Endothelial cell (in vitro differentiated cells): Measurements from ENCODE around the gene FMN1. TPM values are rescaled to one million over a fixed set of nuclear protein-coding genes. Genes with fewer than 3 reads are reported as not detected.

ENCODE experiments used
- DNase-seq: peaks from one replicate; pipeline ENCODE4 v3.0.0; 2021; ENCODE audit warnings: low spot score
- H3K27ac Mint-ChIP-seq: one replicate; pipeline ENCODE4 v1.8.0; 2021; ENCODE audit warnings: mixed read lengths, inconsistent platforms; ENCODE audit not compliant: unreplicated experiment
- H3K27me3 Mint-ChIP-seq: one replicate; pipeline ENCODE4 v1.8.0; 2021; ENCODE audit warnings: mild to moderate bottlenecking, moderate library complexity, mixed read lengths, inconsistent platforms; ENCODE audit not compliant: unreplicated experiment
- H3K36me3 Mint-ChIP-seq: one replicate; pipeline ENCODE4 v1.8.0; 2021; ENCODE audit warnings: mild to moderate bottlenecking, low read depth, mixed read lengths, inconsistent platforms; ENCODE audit not compliant: unreplicated experiment
- H3K4me1 Mint-ChIP-seq: one replicate; pipeline ENCODE4 v1.8.0; 2021; ENCODE audit warnings: mild to moderate bottlenecking, mixed read lengths, inconsistent platforms; ENCODE audit not compliant: unreplicated experiment
- H3K4me3 Mint-ChIP-seq: one replicate; pipeline ENCODE4 v1.8.0; 2021; ENCODE audit warnings: mild to moderate bottlenecking, mixed read lengths, inconsistent platforms; ENCODE audit not compliant: unreplicated experiment
- H3K9me3 Mint-ChIP-seq: one replicate; pipeline ENCODE4 v1.8.0; 2021; ENCODE audit warnings: mixed read lengths, inconsistent platforms; ENCODE audit not compliant: unreplicated experiment
- CTCF ChIP-seq: fragments of 200-600 bp; sonication (generic); IDR thresholded peaks from one replicate; pipeline ENCODE4 v1.5.0; 2021; ENCODE audit warnings: antibody characterized with exemption; ENCODE audit not compliant: unreplicated experiment
- total RNA-seq: library from RNA; stranded (reverse); fragmentation: NEBNext Ultra II Directional; extraction: Animal tissue kit (Norgen Biotek cat#: 25700); gene quantifications from one replicate; pipeline ENCODE4 v1.2.1, GENCODE V29; 2021; ENCODE audit not compliant: unreplicated experiment

FMN1 gene
- total RNA-seq, 1 donor from 2014 or later, result 1.3 TPM

DNA sequence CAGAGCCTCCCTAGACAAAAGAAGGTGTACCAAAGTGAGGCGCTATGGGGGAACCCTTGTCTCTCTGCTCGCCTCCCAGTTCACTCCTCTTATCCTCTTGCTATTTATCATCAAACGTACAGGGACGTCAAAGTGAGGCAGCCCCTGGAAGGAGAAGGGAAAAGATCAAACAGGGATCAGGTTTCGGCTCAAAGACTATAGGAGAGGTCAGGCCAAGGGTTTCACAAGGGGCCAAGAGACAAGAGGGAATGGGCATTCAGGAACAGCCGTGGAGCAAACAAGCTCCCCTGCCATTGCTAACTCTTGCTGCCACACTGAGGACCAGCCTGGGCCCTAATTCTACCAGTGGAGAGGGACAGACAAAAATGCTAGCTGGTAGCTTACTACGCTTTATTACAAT lies 308.1 kb downstream of the FMN1 start:
- H3K27ac Mint-ChIP-seq, result no peak overlapping the region

DNA sequence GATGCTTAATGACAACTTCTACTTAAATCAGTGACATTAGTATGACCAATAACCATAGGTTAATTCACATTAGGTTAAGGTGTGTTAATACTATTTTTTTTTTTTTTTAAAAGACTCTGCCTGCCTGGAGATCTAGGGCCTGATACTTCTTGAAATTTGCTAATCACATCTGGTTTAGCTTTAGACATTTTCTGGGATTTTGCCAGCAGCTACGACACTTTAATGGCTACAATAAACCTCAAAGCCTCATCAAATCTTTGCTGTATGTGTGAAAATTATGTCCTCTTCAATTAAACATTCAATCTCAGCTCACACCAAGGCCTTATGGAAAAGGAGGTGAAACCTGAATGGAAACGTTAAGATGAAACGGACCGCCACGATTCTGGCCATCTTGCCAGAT lies 308.8 kb downstream of the FMN1 start:
- no peak for DNase-seq
- H3K27me3 Mint-ChIP-seq, result peaks cover 3% of the 10 kb centered on the region
- no peaks in the 10 kb centered on the region for H3K36me3 Mint-ChIP-seq
- TF ChIP-seq CTCF, result no peak
- H3K4me3 Mint-ChIP-seq, result no peak overlapping the region
- H3K9me3 Mint-ChIP-seq, result no peaks in the 10 kb centered on the region
- no peaks in the 10 kb centered on the region for H3K4me1 Mint-ChIP-seq
- H3K27ac Mint-ChIP-seq, result no peak overlapping the region

More for the DNA sequence above, 308.1 kb downstream of the FMN1 start:
- Mint-ChIP-seq H3K27me3 (peaks cover 3% of the 10 kb centered on the region), H3K4me3 (no peak overlapping the region), H3K4me1 (no peaks in the 10 kb centered on the region), H3K36me3 (no peaks in the 10 kb centered on the region), H3K9me3 (no peaks in the 10 kb centered on the region)
- no peak for DNase-seq
- TF ChIP-seq CTCF, result no peak

GRCh38 chr15:32884146-32884545 lies 310.4 kb downstream of the FMN1 start:
- no peak overlapping the region for H3K4me3 Mint-ChIP-seq
- no peak for DNase-seq
- TF ChIP-seq CTCF, result no peak
- H3K9me3 Mint-ChIP-seq, result no peaks in the 10 kb centered on the region
- H3K27me3 Mint-ChIP-seq, result peaks cover 3% of the 10 kb centered on the region
- H3K4me1 Mint-ChIP-seq, result no peaks in the 10 kb centered on the region
- H3K27ac Mint-ChIP-seq, result no peak overlapping the region
- H3K36me3 Mint-ChIP-seq, result no peaks in the 10 kb centered on the region

- Mint-ChIP-seq H3K4me1 (no peaks in the 10 kb centered on the region), H3K4me3 (no peak overlapping the region), H3K27ac (no peak overlapping the region), H3K27me3 (peaks cover 3% of the 10 kb centered on the region), H3K9me3 (no peaks in the 10 kb centered on the region), H3K36me3 (no peaks in the 10 kb centered on the region)
- TF ChIP-seq CTCF, result no peak
- no peak for DNase-seq
Measured at GRCh38 chr15:32882955-32883354, 311.6 kb downstream of the FMN1 start.

DNA sequence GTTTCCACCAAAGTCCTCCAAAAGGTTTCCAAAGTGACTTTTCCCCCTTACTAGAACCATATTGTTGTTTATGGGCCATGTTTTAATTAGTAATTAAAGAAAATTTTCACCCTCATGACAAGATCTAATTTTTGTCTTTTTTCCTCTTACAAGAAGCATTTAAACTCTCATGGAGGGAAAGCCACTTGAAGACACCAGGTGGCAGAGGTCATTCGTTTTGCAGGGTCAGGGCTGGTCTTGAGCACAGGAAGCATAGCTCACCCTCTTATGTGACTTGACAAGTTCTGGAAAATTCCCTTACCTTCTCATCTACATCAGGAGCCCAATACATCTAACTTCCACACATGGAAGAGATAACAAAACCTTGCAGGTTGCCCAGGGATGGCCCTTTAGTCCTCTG lies 313.0 kb downstream of the FMN1 start:
- no peak overlapping the region for H3K4me3 Mint-ChIP-seq
- H3K36me3 Mint-ChIP-seq, result no peaks in the 10 kb centered on the region
- TF ChIP-seq CTCF, result no peak
- peaks cover 3% of the 10 kb centered on the region for H3K27me3 Mint-ChIP-seq
- no peaks in the 10 kb centered on the region for H3K4me1 Mint-ChIP-seq
- no peak overlapping the region for H3K27ac Mint-ChIP-seq
- no peak for DNase-seq
- no peaks in the 10 kb centered on the region for H3K9me3 Mint-ChIP-seq
